CD4-positive, alpha-beta T cell treated with Interleukin-6 at 100 ng/mL for 8 hours (primary cell): Measurements from ENCODE around the gene PLPP7.

Experiments used
- DNase-seq: peaks from one replicate; pipeline ENCODE4 v3.0.0-alpha.2; 2020; ENCODE audit warnings: mixed read lengths, low spot score

The PLPP7 gene

DNA sequence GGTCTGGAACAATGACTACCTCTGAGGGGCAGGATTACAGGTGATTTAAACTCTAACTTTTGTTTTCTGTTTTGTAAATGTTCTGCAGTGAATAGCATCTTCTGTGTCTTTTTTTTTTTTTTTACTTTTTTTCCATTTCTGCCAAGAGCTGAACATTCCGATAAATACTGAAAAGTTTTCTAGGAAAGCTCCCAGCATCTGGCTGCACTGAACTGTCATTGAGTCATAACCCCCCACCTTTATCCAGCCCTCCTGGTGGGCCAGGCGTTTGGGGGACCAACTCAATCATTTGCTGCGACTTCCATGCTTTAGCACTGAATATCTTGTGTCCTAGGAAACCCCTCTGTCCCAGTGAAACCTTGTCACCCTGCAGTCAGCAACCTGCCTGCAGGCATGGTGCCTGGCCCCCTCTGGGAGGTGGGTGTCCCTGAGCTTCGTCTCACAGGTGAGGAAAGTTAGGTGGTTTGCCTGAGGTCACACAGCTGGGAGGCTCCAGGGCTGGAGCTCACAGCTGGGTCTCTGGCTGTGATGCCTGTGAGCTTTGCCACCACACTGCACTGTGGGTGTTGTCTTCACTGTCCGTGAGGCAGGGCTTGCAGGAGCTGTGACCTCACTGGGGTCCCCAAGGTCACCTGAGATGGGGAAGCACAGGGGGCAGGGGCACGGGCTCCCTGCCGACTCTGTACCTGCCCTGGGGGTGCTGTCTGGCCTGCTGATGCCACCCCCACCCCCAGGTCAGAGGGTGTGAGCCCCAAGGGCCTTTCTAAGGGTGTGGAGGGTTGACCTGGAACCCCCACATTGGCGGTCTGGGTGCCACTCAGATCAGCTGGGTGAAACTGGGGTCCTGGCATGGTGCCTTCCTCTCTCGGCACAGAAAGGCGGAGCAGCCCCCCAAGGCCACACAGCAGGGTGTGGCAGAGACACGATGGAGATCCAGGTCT, 14.1 kb downstream of the PLPP7 start:
- DNase-seq = no peak

DNA sequence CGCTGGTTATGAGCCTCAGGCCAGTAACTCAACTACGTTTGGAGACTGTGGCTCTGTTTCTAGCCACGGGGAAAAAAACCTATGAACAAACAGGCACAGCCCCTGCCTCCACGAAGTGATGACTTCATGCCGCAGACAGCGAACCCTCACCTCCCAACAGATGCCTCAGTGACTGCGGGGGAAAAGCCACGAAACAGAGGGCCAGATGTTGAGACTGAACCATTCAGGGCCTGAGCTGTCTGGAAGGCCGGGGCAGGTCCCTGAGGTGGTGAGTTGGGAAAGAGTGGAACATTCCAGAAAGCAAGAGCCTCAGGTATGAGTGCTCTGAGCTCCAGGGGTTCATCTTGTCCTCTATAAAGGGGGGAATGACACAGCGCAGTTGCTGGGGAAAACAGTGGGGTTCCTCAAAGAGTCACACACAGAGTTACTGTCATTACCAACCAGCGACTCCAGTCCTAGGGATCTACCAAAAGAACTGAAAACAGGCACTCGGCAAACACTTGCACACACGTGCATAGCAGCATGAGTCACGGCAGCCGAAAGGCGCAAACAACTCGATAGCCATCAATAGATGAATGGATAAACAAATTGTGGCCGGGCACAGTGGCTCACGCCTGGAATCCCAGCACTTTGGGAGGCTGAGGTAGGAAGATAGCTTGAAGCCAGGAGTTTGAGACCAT, 15.3 kb downstream of the PLPP7 start:
- DNase-seq = no peak

DNA sequence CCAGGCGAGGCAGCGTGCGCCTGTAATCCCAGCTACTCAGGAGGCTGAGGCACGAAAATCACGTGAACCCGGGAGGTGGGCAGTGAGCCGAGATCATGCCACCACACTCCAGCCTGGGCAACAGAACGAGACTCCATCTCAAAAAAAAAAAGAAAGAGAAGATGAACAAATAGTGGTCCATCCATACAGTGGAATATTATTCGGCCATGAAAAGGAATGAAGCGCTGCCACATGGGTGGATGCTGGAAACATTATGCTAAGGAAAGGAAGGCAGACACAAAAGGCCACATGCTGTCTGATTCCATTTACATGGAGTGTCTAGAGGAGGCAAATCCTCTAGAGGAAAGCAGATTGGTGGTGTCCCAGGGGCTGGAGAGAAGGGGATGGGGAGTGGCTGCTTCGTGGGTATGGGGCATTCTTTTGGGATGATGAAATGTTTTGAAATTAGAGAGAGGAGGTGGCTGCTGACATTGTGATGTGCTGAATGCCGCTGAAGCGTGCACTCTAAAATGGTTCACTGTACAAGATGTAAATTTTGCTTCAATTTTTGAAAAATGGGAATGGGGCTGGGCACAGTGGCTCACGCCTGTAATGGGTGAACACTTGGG, 17.0 kb downstream of the PLPP7 start:
- DNase-seq = no peak

DNA sequence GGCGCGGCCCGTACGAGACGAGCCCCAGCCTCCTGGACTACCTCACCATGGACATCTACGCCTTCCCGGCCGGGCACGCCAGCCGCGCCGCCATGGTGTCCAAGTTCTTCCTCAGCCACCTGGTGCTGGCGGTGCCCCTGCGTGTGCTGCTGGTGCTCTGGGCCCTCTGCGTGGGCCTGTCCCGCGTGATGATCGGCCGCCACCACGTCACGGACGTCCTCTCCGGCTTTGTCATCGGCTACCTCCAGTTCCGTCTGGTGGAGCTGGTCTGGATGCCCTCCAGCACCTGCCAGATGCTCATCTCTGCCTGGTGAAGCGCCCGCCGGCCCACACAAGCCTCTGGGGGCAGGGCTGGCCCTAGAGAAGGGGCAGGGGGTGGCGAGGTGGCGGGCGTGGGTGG, 18.5 kb downstream of the PLPP7 start:
- DNase-seq = no peak

DNA sequence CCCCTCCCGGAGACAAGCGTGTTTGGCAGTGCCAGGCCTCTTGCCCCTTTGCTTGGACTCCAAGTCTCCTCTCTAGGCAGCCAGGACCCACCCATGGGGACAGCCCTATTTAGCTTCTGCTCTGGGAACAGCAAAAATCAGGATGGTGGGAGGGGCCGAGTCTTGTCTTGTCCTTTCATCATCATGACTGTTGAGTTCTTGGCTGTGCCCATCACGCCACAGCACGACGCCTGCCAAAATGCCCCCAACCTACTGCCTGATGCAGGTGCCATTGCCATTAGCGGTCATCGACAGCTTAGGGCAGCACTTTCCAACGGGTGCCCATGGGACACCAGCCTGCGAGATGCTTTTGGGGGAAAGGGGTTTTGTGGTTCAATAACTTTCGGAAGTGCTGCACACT, 18.9 kb downstream of the PLPP7 start:
- DNase-seq = no peak

DNA sequence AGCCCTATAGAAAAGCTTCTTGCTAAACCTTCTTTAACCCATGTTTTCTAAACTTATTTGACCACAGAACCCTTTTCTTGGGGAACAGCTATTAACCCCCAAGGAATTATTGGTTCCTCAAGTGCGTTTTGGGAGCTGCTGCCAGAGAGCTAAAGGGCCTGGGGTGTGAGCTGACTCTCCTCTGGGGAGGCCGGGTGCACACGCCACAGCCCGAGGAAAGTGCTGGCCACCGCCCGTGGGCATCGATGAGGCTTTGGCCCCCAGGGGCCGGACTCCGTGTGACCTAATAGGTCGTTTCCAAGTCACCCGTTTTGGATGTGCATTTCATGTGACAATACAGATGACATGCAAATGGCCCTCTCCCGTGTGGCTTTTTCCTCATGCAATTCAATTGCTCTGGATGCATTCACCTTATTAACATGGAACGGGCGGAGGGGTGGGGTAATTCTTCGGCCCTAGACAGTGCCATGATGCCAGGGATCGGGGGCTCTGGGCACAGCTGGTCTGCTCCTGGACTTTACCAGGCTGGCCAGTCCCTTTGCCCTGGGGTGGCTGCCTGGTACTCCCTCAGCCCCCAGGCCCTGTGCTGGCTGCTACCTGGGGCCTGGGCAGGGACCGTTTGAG, 19.5 kb downstream of the PLPP7 start:
- no peak for DNase-seq

DNA sequence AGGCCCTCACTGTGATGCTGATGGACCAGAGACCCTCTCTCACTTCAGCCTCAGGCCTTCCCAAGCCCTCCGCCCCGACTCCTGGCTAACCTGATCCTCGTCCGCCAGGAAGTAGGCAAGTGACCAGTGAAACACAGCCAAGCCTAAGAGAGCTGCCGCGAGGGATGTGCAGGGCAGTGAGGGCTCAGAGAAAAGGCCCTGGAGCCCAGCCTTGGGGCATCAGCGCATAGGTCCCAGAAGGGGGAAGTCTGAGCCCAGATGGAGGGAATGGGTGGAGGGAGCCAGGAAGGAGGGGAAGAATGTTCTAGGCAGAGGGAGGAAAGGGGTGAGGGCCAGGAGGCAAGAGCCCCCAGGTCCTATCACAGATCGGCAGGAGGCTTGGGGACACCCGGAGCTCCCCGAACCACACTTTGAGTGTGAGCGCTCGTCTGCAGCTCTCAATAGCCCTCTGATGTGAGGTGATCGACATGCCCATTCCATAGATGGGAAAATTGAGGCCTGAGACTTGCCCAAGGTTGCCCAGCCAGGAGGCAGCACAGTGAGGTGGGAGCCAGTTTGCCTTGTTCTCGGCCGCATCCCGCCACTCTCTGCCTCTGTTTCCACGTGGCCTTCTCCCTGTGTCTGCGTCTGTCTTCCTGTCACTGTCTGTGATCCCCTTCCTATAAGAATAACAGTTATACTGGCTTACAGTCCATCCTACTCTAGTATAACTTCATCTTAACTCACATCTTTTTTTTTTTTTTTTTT, 20.2 kb downstream of the PLPP7 start:
- no peak for DNase-seq

DNA sequence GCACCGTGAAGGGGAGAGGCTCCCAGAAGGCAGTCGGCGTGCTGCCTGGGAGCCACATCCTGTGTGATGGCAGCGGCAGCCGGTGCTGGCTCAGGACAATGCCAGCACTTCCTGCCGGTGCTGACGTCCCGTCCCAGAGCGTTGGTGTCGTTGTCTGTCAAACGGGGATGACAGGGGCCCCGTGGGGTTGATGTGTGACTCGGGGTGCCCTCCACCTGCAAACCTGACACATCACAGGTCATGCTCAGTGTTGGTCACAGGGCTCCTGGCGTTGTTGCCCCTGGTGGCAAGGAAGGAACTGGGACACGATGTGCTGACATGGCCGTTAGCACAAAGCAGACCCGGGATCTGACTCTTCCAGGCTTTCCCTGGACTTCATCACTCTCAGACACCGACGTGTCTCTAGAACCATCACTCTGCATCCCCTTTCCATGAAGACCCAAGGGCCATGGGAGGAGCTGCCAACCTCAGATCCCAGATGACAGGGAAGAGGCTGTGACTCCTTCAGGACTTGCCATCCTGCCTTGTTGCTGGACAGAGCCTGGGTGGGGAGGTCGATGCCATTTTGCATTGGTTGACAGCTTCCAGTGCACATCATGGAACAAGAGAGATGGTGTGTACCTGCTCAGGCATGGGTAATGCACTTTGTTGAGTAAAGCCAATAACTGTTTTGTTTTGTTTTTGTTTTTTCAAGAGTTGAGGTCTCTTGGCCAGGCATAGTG, 21.5 kb downstream of the PLPP7 start:
- DNase-seq = peak; percentile 66

DNA sequence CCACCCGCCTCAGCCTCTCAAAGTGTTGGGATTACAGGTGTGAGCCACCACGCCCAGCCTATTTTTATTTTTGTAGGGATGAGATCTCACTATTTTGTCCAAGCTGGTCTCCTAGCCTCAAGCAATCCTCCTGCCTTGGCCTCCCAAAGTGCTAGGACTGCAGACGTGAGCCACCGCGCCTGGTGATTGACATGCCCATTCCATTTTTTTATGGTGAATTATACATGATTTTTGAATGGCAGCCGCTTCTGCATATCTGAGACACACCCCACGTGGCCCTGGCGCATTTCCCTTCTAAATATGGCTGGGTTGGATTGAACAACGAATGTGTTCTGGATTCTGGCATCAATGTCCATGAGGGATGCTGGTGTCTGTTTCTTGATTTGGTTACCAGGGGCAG, 22.7 kb downstream of the PLPP7 start:
- no peak for DNase-seq

DNA sequence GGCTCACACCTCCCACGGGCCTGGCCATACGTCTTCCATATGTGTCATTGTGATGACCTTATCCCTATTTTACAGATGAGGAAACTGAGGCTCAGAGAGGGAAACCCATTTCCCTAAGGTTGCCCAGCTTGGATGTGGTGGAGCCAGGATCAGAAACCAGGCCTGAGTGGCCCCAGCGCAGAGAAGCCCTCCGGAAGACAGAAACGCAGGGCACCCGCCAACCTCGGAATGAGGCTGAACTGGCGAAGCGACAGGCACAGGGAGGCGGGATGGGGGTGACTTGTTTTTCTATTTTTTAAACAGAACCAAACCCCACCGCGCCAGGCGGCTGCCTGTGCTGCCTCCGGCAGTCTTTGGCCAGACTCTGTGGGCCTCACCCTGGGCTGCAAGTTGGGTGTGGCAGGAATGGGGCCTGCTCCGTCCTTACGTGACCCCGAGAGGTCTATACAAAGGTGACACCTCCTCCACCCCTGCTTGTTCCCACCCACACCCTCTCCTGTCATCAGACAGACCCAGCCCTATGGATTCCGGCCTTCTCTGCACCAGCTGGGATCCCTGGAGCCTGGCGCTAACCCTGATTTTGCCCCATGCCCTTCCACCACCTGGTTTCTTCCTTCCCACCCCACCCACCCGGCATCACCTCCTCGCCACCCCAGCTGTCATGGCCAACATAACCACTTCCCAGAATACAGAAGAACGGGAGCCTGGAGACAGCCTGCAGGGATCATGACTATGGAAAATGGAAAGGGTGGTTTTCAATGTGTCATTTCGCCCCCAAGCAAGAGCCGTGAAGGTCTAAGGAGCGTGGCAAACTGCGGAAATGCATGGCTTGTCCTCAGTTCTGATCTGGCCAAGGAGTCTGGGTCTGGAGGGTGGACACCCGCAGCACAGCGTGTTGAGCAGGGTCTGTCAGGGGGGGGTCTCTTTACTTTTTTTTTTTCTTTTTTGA, 23.6 kb downstream of the PLPP7 start:
- DNase-seq = no peak

DNA sequence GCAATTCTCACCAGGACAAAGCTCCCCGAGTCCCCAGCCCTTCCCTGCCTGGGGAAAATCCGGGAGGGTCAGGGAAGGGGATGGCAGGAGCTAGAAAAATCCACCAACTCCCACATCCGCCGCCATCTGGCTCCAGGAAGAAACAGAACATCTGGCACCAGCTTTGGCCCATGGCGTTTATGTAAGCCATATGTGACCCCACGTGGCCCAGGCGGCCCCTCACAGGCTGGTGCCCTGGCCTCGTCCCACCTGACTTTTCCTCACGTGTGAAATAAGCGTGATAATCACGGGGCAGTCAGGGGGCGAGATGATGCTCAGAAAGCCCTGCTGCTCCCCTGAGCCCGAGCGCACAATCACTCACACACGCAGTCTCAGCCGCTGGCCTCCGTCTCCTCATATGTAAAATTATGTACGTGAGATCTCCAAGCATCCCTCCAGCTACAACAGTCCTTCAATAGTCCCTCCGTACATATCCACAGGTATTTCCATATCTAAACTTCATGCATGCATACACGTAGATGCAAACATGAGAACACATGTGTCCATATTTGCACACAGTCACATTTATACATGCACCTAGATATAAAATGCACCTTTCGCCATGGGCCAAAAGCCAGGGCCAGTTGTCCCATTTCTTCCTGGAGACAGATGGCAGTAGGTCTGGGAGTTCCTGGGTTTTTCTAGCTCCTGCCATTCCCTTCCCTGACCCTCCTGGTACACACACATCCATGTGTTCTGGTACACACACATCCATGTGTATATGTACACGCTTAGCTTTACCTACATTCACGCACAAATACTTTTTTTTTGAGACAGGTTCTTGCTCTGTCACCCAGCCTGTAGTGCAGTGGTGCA, 28.9 kb downstream of the PLPP7 start:
- DNase-seq = no peak

DNA sequence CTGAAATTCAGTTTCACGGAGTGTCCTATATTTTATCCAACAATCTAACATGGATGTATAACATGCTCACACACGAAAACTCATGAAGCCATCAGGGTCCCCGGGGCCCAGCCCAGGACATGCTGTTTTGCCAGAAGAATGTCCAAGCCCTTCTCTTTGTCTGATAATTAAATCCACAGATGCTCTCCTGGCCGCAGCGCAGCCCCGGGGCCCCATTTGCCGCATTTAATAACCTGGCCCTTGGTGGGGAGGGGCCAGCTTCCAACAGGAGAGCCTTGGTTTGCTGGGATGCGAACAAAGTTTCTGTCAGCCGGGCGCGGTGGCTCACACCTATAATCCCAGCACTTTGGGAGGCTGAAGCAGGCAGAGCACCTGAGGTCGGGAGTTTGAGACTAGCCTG, 30.0 kb downstream of the PLPP7 start:
- no peak for DNase-seq

DNA sequence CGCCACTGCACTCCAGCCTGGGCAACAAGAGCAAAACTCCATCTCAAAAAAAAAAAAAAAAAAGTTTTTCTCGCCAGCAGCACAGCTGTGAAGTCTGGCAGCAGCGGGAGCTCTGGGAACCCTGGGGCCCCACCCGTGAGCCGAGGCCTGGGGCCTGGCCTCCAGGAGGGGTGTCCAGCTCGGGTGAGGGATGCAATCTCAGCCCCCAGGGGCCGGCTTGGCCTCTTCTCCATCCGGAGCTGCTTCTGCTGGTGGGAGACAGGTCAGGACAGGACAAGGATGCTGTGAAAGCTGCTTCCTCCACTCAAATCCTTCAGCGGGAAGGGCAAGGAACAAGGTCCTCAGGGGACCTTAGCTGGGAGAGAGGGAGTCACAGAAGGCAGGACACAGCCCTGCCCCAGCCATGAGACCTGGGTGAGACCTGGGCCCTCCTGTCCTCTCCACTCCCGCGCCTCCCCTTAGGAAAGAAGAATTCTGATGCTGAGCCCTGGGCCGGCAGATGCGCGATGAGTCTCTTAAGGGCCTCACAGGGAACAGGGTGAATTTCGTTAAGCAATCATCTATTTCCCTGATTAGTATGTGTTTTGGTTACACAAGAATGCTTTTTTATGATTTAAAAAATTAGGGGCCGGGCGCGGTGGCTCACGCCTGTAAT, 30.6 kb downstream of the PLPP7 start:
- no peak for DNase-seq

DNA sequence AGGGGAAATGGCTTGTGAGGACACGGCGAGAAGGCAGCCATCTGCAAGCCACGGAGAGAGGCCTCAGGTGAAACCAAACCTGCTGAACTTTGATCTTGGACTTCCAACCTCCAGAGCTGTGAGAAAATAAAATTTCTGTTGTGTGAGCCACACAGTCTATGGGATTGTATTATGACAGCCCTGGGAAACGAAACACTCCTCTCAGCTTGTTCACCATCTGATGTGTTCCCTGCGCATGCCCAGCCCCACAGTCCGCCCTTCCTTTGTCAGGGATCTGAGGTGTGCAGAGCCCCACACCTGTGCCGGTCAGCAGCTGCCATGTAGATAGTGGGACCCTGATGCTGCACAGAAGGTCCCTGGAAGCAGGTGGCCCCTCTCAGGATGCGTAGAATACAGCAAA, 34.1 kb downstream of the PLPP7 start:
- no peak for DNase-seq

DNA sequence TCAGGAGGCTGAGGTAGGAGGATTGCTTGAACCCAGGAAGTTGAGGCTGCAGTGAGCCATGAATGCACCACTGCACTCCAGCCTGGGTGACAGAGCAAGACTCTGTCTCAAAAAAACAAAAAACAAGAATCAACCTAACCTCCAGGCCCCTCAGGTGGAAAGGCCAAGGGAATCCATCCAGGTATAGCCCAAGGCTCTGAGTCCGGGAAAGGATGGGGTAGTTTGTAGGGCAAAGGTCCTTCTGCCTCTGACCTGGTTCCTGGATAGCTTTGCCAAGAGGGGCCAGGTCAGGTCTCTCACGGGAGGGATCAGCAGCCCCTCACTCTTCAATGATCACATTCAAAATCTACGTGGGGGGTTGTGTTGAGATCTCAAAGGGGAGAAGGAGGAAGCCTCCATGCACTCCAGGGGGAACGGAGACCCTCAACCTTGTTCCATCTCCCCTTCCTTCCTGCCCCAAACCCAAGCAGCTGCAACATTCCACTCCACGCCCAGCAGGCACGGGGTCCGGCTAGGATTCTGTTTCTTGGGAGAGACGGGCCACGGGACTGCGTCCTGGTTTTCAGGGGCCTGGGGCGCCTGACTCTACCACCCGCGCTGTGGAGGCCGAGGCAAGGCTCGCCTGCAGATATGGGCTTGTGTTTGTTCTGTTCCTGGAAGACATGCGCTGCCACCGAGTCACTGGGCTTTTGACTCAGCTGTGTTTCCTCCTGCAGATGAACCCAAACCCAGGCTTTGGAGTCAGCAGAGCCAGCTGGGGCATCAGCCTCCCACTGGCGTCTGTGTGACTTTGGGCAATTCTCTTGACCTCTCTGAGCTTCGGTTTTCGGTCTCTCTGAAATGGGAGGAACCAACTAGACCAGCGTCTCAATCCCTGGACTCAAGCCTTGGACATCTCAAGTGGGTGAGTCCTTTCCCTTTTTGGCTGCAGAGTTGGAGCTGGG, 35.5 kb downstream of the PLPP7 start:
- no peak for DNase-seq

DNA sequence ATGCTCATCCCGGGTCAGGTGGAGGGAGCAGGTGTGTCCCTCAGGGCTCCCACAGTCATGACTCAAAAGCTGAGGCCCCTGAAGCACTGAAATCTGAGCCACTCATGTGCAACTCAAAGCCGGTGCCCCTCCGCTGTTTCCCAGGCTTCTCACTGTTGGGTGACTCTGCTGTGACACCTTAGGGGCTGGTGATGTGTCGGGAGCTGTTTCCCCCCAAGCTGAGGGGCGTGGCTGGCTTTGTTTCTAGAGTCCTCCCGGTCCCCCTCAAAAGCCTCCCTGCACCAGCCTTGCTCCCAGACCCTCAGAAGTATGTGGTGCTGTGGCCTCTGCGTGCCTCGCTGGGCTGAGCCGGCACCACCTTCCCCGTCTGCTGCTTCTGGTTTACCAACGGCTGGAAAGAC, 39.7 kb downstream of the PLPP7 start:
- DNase-seq = no peak

DNA sequence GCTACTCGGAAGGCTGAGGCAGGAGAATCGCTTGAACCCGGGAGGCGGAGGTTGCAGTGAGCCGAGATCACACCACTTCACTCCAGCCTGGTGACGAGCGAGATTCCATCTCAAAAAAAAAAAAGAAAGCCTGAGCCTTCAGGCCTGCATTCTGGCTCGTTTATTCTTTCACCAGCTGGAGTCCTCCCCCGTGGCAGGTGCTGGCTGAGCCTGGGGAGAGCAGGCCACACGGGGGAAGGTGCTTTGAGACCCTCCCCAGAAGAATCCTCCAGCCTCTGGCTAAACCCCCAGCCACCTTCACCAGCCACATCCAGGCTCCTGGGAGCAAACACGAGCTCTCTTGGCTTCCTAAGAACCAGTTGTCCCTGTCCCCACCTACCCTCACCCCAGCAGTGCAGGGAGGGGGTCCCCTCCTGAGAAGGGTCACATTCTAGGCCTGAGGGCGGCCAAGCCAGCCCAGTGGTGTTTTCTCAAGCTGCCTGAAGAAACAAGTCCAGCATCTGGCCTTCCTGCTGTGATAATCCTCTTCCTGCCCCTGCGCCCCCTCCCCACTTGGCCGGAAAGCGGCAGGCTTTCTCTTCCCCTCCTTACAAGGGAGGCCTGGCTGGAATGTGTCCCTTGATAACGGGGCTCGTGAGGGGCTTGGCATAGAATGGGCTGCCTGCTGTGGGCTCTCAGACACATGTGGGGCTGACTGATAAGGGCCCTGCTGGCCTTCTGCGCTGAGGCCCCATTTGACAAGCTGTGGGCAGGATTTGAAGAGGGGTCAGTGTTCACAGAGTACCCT, 41.5 kb downstream of the PLPP7 start:
- no peak for DNase-seq
